GM18505 (cell line): ENCODE measurements around the gene EGLN2.
"Not testable (repeated sequence)": the region's sequence is repeated elsewhere in the genome, so short reads cannot be mapped to it uniquely, and the experiment has no call there.

Experiments
- ATAC-seq: cut with Tn5 transposase; IDR thresholded peaks from one replicate; pipeline ENCODE4 v1.9.1; 2021; ENCODE audit not compliant: unreplicated experiment
- POLR2A ChIP-seq: IDR thresholded peaks from 4 replicates; pipeline ENCODE4 v1.6.1; 2011; ENCODE audit warnings: borderline replicate concordance; ENCODE audit not compliant: insufficient read depth, insufficient read length; ENCODE audit errors: extremely low read depth

EGLN2 gene

GRCh38 chr19:40803170-40803856 is 4.3 kb downstream of the EGLN2 start:
- no peak for ATAC-seq
- no peak for TF ChIP-seq POLR2A

- no peak for TF ChIP-seq POLR2A
- no peak for ATAC-seq
Observed at GRCh38 chr19:40803857-40804782, 5.1 kb downstream of the EGLN2 start.

DNA sequence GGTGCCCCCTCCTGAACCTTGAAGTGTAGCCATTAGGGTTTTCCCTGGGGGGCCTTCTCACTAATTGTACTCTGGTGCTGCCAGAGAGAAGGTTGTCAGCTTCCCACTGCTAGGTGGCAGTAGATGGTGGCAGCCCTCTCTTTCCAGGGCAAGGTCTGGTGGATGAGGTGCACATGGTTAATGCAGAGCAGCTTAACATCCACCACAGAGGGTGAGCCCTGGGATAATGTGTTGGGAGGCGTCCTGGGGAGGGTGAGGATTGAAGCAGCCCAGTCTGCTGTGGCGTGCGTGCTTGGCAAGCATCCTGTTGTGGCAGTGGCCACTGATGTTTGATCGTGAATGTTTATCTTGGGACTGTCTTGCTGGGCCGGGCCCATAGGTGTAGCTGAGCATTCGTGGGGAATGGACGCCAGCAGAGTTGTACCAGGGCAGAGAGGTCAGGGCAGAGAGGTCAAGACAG is 5.8 kb downstream of the EGLN2 start:
- no peak for ATAC-seq
- no peak for TF ChIP-seq POLR2A

- ATAC-seq, result no peak
Observed at GRCh38 chr19:40805258-40805868, 6.4 kb downstream of the EGLN2 start.

GRCh38 chr19:40806423-40807146 is 7.6 kb downstream of the EGLN2 start:
- TF ChIP-seq POLR2A, result peak; percentile 7
- ATAC-seq, result no peak

More at GRCh38 chr19:40805258-40805868, 6.4 kb downstream of the EGLN2 start:
- no peak for TF ChIP-seq POLR2A

- no peak for TF ChIP-seq POLR2A
Observed at GRCh38 chr19:40807147-40808020, 8.4 kb downstream of the EGLN2 start.

DNA sequence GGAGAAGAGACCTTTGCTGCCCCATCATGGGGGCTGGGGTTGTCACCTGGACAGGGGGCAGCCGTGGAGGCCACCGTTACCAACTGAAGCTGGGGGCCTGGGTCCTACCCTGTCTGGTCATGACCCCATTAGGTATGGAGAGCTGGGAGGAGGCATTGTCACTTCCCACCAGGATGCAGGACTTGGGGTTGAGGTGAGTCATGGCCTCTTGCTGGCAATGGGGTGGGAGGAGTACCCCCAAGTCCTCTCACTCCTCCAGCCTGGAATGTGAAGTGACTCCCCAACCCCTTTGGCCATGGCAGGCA is 9.0 kb downstream of the EGLN2 start:
- TF ChIP-seq POLR2A, result no peak
- ATAC-seq, result no peak

More at GRCh38 chr19:40807147-40808020, 8.4 kb downstream of the EGLN2 start:
- ATAC-seq, result no peak

GRCh38 chr19:40808497-40808896 is 9.5 kb downstream of the EGLN2 start:
- no peak for TF ChIP-seq POLR2A
- no peak for ATAC-seq

- no peak for ATAC-seq
- TF ChIP-seq POLR2A, result no peak
Observed at GRCh38 chr19:40809358-40810086, 10.5 kb downstream of the EGLN2 start.

GRCh38 chr19:40810160-40810559 is 11.2 kb downstream of the EGLN2 start:
- no peak for ATAC-seq
- no peak for TF ChIP-seq POLR2A

GRCh38 chr19:40810649-40811408 is 11.8 kb downstream of the EGLN2 start:
- not testable (repeated sequence) for ATAC-seq

DNA sequence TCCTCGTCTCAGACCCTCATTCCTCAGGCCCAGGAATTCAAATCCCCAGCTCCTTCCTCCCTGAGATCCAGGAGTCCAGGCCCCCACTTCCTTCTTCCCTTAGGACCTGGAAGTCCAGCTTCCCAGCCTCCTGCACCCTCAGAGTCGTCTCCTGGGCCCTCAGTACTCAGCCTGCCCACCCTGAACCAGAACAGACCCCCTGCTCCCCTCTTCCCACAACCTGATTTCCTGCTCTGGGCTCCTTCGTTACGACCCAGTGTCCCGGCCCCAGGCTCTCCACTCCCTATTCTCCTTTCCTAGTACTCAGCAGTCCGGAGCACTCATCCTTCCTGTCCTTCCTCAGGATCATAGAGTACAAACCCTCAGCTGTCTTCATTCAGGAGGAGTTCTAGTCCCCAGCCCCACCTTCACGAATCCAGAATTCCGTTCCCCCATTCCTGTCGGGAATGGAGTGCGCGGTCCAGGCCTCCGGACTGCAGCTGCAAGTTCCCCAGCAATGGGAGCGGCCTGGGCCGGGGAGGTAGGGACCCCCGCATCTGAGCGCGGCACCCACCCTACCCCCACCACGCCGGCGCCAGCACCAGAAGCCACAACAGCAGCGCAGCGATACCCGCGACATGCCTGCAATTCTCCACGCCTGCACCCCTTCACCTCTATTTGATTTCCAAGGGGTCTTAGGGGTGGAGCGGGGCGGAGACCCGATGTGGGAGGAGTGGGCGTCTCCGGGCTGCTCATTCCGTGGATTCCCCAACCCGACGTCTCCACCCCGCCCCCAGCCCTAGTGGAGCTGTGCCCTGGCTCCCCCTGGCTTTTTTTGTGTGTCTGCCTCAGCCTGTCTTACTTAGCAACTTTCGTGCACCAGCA is 12.7 kb downstream of the EGLN2 start:
- no peak for TF ChIP-seq POLR2A
- ATAC-seq, result no peak

DNA sequence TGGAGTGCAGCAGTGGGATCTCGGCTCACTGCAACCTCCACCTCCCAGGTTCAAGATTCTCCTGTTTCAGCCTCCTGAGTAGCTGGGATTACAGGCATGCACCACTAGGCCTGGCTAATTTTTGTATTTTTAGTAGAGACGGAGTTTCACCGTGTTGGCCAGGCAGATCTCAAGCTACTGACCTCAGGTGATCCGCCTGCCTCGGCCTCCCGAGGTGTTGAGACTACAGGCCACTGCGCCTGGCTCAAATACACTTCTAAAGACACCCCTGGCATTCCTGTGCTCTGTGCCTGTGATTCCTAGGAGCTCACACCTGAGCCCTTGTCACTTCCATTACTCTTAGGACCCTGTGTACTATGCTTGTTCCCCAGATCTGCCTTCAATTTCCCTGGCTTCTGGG is 13.6 kb downstream of the EGLN2 start:
- not testable (repeated sequence) for ATAC-seq
